GM06990 (cell line): ENCODE data around the gene TFPT.

Experiments
- DNase-seq: peaks from one replicate; pipeline ENCODE4 v3.0.0-alpha.2; 2011; ENCODE audit not compliant: insufficient read length; ENCODE audit errors: extremely low read depth
- H3K27me3 ChIP-seq: replicated peaks from 2 replicates; pipeline ENCODE4 v1.6.0; 2011; ENCODE audit warnings: low read length; ENCODE audit not compliant: control insufficient read depth, insufficient read depth
- H3K36me3 ChIP-seq: 2 replicates; pipeline ENCODE4 v1.5.1; 2011; ENCODE audit warnings: low read length; ENCODE audit not compliant: control insufficient read depth, insufficient read depth
- H3K4me3 ChIP-seq: replicated peaks from 2 replicates; pipeline ENCODE4 v1.5.1; 2011; ENCODE audit warnings: low read depth, mild to moderate bottlenecking, control low read depth, low read length
- CTCF ChIP-seq: IDR thresholded peaks from 2 replicates; pipeline ENCODE4 v1.5.1; 2011; ENCODE audit warnings: low read length, control low read depth, mild to moderate bottlenecking, inconsistent platforms; ENCODE audit not compliant: insufficient read depth, poor library complexity, severe bottlenecking

The TFPT gene

GRCh38 chr19:54081032-54081431, 34.4 kb downstream of the TFPT start, which contains the start of gene TARM1:
Gene TARM1, minus strand, starts transcription at chr19:54081365. Its CDS starts 25 bp downstream, at chr19:54081340.
- Histone ChIP-seq H3K36me3 (no peaks in the 10 kb centered on the region), H3K4me3 (no peak within 1 kb of the TSS), H3K27me3 (no peaks in the 10 kb centered on the region)
- TF ChIP-seq CTCF = no peak
- DNase-seq = no peak

GRCh38 chr19:54077334-54077733, 38.1 kb downstream of the TFPT start:
- Histone ChIP-seq H3K36me3 (no peaks in the 10 kb centered on the region), H3K4me3 (no peak overlapping the region), H3K27me3 (no peaks in the 10 kb centered on the region)
- DNase-seq = no peak
- no peak for TF ChIP-seq CTCF

GRCh38 chr19:54074851-54075250, 40.6 kb downstream of the TFPT start:
- no peak for TF ChIP-seq CTCF
- no peak for DNase-seq
- Histone ChIP-seq H3K4me3 (no peak overlapping the region), H3K27me3 (no peaks in the 10 kb centered on the region), H3K36me3 (no peaks in the 10 kb centered on the region)

- Histone ChIP-seq H3K36me3 (no peaks in the 10 kb centered on the region), H3K27me3 (no peaks in the 10 kb centered on the region), H3K4me3 (no peak overlapping the region)
- no peak for TF ChIP-seq CTCF
- DNase-seq = no peak
These were observed 41.6 kb downstream of the TFPT start for GRCh38 chr19:54073829-54074228.

GRCh38 chr19:54069470-54069869, 46.0 kb downstream of the TFPT start:
- Histone ChIP-seq H3K4me3 (no peak overlapping the region), H3K36me3 (no peaks in the 10 kb centered on the region), H3K27me3 (no peaks in the 10 kb centered on the region)
- no peak for TF ChIP-seq CTCF
- no peak for DNase-seq
